ENCODE data around the gene CEMIP2. TPM values are rescaled to one million over a fixed set of nuclear protein-coding genes. Genes with fewer than 3 reads are reported as not detected.

CEMIP2 gene
- total and polyA plus RNA-seq, 2 of the 13 experiments (the other 11 are each of a cell fraction or from before 2014, with no cell fraction given): 94.3 to 128 TPM

- ChIA-PET CTCF (ENCODE audit: low intra/inter-chr PET ratio, low total read pairs) (no interaction called here), POLR2A (interaction anchor here (1.9 to 2.2 kb wide), 2 partner anchors 85 to 87 kb away, joined by 8 to 11 read pairs; partner anchors contain the start of gene CEMIP2)
- no peak overlapping the region for H3K4me2 ChIP-seq (ENCODE audit: low read depth, low read length)
- no TSS peak for BruUV-seq (replicated peaks)
- ATAC-seq: no peak
- H2AFZ ChIP-seq (ENCODE audit: low read length): no peak overlapping the region
- no peaks in the 10 kb centered on the region for H3K79me2 ChIP-seq (ENCODE audit: insufficient read depth, low read length)
- no peak for DNase-seq (ENCODE audit: low spot score)
- H3K27ac ChIP-seq (ENCODE audit: extremely low read length, insufficient read depth, low read length): peak overlapping the region; percentile 94
- FAIRE-seq: no peak
- in situ Hi-C loops (cut with HindIII; ENCODE audit: extremely low pct_ligation_motif_present, low pct_unique_long_range_greater_than_20kb): no loop called here
- peak overlapping the region; percentile 32; the same call in 1 of the 2 replicates for H3K9ac ChIP-seq (ENCODE audit: insufficient read depth, low read depth, low read length)
- H3K9me3 ChIP-seq (ENCODE audit: low read length): no peaks in the 10 kb centered on the region
- H4K20me1 ChIP-seq (ENCODE audit: insufficient read depth, low read length): no peaks in the 10 kb centered on the region
- no peak overlapping the region for H3K4me3 ChIP-seq (replicated peaks in 1 of 3; ENCODE audit: insufficient read depth in 1 of 3, low read depth in 2 of 3, low read length in 3 of 3)
- peaks cover 8 to 20% of the 10 kb centered on the region in 2 experiments; a peak in 4 of 5 replicates for H3K36me3 ChIP-seq (replicated peaks in 1 of 2; ENCODE audit: control insufficient read depth in 1 of 2, insufficient read depth in 2 of 2, low read length in 2 of 2)
- 61% methylated on average over 3 of the region's 3 CpGs for WGBS (ENCODE audit: low lambda C conversion rate)
- H3K27me3 ChIP-seq (ENCODE audit: control insufficient read depth in 1 of 2, insufficient read depth in 2 of 2, low read length in 2 of 2): no peaks in the 10 kb centered on the region
- intact Hi-C loops (cut with micrococcal nuclease; ENCODE audit: unreplicated experiment): loop anchor here (1.0 kb wide), 1 partner anchor 71 kb away; no protein-coding TSS in a partner anchor
- H3K4me1 ChIP-seq (ENCODE audit: insufficient read depth, low read length): peaks cover 69% of the 10 kb centered on the region
- TF ChIP-seq RBM22 (optimal IDR thresholded peaks at IDR 0.05; ENCODE audit: low read length): peak; percentile 94
- TF ChIP-seq EHMT2 (IDR thresholded peaks at IDR 0.05; ENCODE audit: borderline replicate concordance, low read depth, low read length): no peak
- TF ChIP-seq, protein P1, sequence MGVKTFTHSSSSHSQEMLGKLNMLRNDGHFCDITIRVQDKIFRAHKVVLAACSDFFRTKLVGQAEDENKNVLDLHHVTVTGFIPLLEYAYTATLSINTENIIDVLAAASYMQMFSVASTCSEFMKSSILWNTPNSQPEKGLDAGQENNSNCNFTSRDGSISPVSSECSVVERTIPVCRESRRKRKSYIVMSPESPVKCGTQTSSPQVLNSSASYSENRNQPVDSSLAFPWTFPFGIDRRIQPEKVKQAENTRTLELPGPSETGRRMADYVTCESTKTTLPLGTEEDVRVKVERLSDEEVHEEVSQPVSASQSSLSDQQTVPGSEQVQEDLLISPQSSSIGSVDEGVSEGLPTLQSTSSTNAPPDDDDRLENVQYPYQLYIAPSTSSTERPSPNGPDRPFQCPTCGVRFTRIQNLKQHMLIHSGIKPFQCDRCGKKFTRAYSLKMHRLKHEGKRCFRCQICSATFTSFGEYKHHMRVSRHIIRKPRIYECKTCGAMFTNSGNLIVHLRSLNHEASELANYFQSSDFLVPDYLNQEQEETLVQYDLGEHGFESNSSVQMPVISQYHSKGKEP (CRISPR knock-in tag; IDR thresholded peaks at IDR 0.05): no peak
- peak; percentile 62 for TF ChIP-seq ATF7 (IDR thresholded peaks at IDR 0.05)
- TF ChIP-seq ATF7 (CRISPR knock-in tag; IDR thresholded peaks at IDR 0.05): no peak
Observed at GRCh38 chr9:71681708-71682272, 86.5 kb downstream of the CEMIP2 start.
